GM23248 (cell line): ENCODE measurements around the gene ZNF532.

Experiments used
- EZH2 ChIP-seq: fragments of 200-600 bp; sonication (generic); IDR thresholded peaks from 2 replicates; pipeline ENCODE4 v1.6.1; 2018; ENCODE audit warnings: antibody characterized with exemption, mild to moderate bottlenecking; ENCODE audit not compliant: insufficient read depth, poor library complexity, severe bottlenecking
- EZH2phosphoT487 ChIP-seq: fragments of 200-600 bp; sonication (generic); IDR thresholded peaks from 2 replicates; pipeline ENCODE4 v1.6.1; 2018; ENCODE audit warnings: antibody characterized with exemption, moderate library complexity, mild to moderate bottlenecking, low read depth; ENCODE audit not compliant: insufficient read depth

GRCh38 chr18:58952858-58953257 is 88.2 kb downstream of the ZNF532 start:
- TF ChIP-seq EZH2phosphoT487: no peak
- TF ChIP-seq EZH2: no peak
